AG09309 (cell line): Measurements from ENCODE around the gene WRAP73.

ENCODE experiments used
- DNase-seq: peaks from one replicate; pipeline ENCODE4 v3.0.0-alpha.2; 2010; ENCODE audit warnings: low read depth
- H3K4me3 ChIP-seq: 2 replicates; pipeline ENCODE4 v1.5.1; 2011; ENCODE audit warnings: mild to moderate bottlenecking, low read depth, low read length, moderate library complexity; ENCODE audit not compliant: control insufficient read depth
- CTCF ChIP-seq: IDR thresholded peaks from 2 replicates; pipeline ENCODE4 v1.5.1; 2011; ENCODE audit warnings: mild to moderate bottlenecking, low read depth, low read length, inconsistent platforms; ENCODE audit not compliant: insufficient read depth, control insufficient read depth; ENCODE audit errors: missing control alignments

Gene WRAP73

GRCh38 chr1:3695326-3696217 lies 45.7 kb upstream of the WRAP73 start:
- DNase-seq, result no peak
- no peak overlapping the region for H3K4me3 ChIP-seq
- TF ChIP-seq CTCF, result peak; percentile 89

- no peak overlapping the region for H3K4me3 ChIP-seq
- no peak for DNase-seq
- TF ChIP-seq CTCF, result no peak
Measured at GRCh38 chr1:3693321-3693720, 43.4 kb upstream of the WRAP73 start.

GRCh38 chr1:3692598-3692997 lies 42.7 kb upstream of the WRAP73 start:
- TF ChIP-seq CTCF, result no peak

GRCh38 chr1:3691421-3692204 lies 41.7 kb upstream of the WRAP73 start:
- no peak for TF ChIP-seq CTCF
- no peak overlapping the region for H3K4me3 ChIP-seq

More at GRCh38 chr1:3692598-3692997, 42.7 kb upstream of the WRAP73 start:
- no peak for DNase-seq
- H3K4me3 ChIP-seq, result no peak overlapping the region

GRCh38 chr1:3690282-3691065 lies 40.6 kb upstream of the WRAP73 start:
- DNase-seq, result no peak
- no peak for TF ChIP-seq CTCF

More at GRCh38 chr1:3691421-3692204, 41.7 kb upstream of the WRAP73 start:
- DNase-seq, result no peak

GRCh38 chr1:3689138-3689750 lies 39.3 kb upstream of the WRAP73 start:
- TF ChIP-seq CTCF, result no peak
- no peak for DNase-seq
- H3K4me3 ChIP-seq, result no peak overlapping the region

More at GRCh38 chr1:3690282-3691065, 40.6 kb upstream of the WRAP73 start:
- H3K4me3 ChIP-seq, result no peak overlapping the region
